Measurements from ENCODE around the gene LRRK2. TPM values are rescaled to one million over a fixed set of nuclear protein-coding genes. Genes with fewer than 3 reads are reported as not detected.

The LRRK2 gene
- total RNA-seq, 6 experiments from 2014 or later: 0.28 to 1.6 (median 1.2) TPM

GRCh38 chr12:40312196-40312595, 87.4 kb downstream of the LRRK2 start:
- TF ChIP-seq, protein P1, sequence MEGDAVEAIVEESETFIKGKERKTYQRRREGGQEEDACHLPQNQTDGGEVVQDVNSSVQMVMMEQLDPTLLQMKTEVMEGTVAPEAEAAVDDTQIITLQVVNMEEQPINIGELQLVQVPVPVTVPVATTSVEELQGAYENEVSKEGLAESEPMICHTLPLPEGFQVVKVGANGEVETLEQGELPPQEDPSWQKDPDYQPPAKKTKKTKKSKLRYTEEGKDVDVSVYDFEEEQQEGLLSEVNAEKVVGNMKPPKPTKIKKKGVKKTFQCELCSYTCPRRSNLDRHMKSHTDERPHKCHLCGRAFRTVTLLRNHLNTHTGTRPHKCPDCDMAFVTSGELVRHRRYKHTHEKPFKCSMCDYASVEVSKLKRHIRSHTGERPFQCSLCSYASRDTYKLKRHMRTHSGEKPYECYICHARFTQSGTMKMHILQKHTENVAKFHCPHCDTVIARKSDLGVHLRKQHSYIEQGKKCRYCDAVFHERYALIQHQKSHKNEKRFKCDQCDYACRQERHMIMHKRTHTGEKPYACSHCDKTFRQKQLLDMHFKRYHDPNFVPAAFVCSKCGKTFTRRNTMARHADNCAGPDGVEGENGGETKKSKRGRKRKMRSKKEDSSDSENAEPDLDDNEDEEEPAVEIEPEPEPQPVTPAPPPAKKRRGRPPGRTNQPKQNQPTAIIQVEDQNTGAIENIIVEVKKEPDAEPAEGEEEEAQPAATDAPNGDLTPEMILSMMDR (IDR thresholded peaks at IDR 0.05): no peak
- Mint-ChIP-seq H3K9me3 (no peaks in the 10 kb centered on the region), H3K4me3 (no peak overlapping the region), H3K4me1 (ENCODE audit: low read depth) (no peaks in the 10 kb centered on the region), H3K27me3 (ENCODE audit: insufficient read depth) (no peaks in the 10 kb centered on the region), H3K27ac (no peak overlapping the region), H3K36me3 (ENCODE audit: low read depth) (no peaks in the 10 kb centered on the region)
- DNase-seq: no peak

DNA sequence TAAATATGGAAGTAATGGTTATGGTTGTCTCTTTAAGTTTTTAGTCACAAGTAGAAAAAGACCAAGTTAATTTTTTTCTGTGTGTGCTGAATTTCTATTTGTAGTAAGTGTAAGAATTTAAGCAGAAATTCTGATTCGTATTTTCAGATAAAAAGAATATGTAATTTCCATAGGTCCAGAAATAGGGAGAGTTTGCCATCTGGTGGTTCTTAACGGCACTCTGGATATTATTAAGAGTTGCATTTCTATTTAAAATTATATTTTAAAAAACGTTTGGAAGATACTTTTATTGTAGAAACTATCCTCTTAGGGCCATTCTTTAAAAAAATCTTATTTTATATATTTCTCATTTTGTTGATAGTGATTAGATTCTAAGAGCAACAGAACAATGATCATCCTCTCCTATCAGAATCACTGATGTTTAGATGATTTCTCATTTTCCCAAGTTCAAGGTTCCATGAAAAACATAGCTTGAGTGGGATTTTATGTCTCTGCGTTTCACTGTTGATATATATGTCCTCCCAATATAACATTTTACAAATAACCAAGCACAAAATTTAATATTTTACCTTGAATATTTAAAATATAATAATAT, 88.3 kb downstream of the LRRK2 start:
- TF ChIP-seq, protein P1 (IDR thresholded peaks at IDR 0.05): peak; percentile 76
- H3K9me3 Mint-ChIP-seq: no peaks in the 10 kb centered on the region
- peak; percentile 9 for DNase-seq
- no peak overlapping the region for H3K27ac Mint-ChIP-seq
- no peaks in the 10 kb centered on the region for H3K4me1 Mint-ChIP-seq (ENCODE audit: low read depth)
- H3K27me3 Mint-ChIP-seq (ENCODE audit: insufficient read depth): no peaks in the 10 kb centered on the region
- H3K4me3 Mint-ChIP-seq: no peak overlapping the region
- no peaks in the 10 kb centered on the region for H3K36me3 Mint-ChIP-seq (ENCODE audit: low read depth)

DNA sequence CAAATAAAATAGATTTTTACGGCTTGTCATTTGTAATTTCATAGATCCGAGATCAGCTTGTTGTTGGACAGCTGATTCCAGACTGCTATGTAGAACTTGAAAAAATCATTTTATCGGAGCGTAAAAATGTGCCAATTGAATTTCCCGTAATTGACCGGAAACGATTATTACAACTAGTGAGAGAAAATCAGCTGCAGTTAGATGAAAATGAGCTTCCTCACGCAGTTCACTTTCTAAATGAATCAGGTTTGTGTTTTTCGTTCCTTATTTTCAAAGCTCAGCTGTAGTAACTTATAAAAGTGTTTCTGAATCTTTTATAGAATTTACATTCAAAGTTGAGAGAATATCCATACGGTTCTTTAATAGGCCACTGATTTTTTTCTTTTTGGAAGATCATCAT, 89.1 kb downstream of the LRRK2 start:
- Mint-ChIP-seq H3K27me3 (ENCODE audit: insufficient read depth) (no peaks in the 10 kb centered on the region), H3K9me3 (no peaks in the 10 kb centered on the region), H3K36me3 (ENCODE audit: low read depth) (no peaks in the 10 kb centered on the region), H3K27ac (no peak overlapping the region), H3K4me1 (ENCODE audit: low read depth) (no peaks in the 10 kb centered on the region), H3K4me3 (no peak overlapping the region)
- TF ChIP-seq, protein P1 (IDR thresholded peaks at IDR 0.05): no peak
- DNase-seq: no peak

GRCh38 chr12:40314927-40315326, 90.1 kb downstream of the LRRK2 start:
- H3K27ac Mint-ChIP-seq: no peak overlapping the region
- H3K4me3 Mint-ChIP-seq: no peak overlapping the region
- no peaks in the 10 kb centered on the region for H3K36me3 Mint-ChIP-seq (ENCODE audit: low read depth)
- TF ChIP-seq, protein P1 (IDR thresholded peaks at IDR 0.05): no peak
- no peaks in the 10 kb centered on the region for H3K9me3 Mint-ChIP-seq
- no peak for DNase-seq
- no peaks in the 10 kb centered on the region for H3K4me1 Mint-ChIP-seq (ENCODE audit: low read depth)
- H3K27me3 Mint-ChIP-seq (ENCODE audit: insufficient read depth): no peaks in the 10 kb centered on the region

DNA sequence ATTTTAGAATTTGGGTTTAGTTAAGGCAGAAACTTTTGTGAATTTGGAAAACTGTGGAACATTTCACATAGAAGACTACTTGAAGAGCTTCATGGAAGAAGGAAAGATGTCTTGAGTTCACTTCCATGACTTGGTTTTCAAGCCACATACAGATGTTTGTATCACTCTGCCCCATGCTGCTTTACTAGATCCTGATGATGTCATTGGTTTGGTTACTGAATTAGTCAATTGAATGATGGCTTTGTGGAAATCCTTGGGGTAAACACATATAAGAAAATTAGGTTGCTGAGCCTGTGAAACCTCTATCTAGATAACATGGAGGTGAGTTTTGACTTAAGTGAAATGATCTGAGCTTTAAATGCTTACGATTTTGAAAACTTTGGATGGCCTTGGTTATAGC, 90.6 kb downstream of the LRRK2 start:
- Mint-ChIP-seq H3K27me3 (ENCODE audit: insufficient read depth) (no peaks in the 10 kb centered on the region), H3K4me1 (ENCODE audit: low read depth) (no peaks in the 10 kb centered on the region), H3K27ac (no peak overlapping the region), H3K9me3 (no peaks in the 10 kb centered on the region), H3K4me3 (no peak overlapping the region), H3K36me3 (ENCODE audit: low read depth) (no peaks in the 10 kb centered on the region)
- TF ChIP-seq, protein P1 (IDR thresholded peaks at IDR 0.05): no peak
- DNase-seq: no peak

DNA sequence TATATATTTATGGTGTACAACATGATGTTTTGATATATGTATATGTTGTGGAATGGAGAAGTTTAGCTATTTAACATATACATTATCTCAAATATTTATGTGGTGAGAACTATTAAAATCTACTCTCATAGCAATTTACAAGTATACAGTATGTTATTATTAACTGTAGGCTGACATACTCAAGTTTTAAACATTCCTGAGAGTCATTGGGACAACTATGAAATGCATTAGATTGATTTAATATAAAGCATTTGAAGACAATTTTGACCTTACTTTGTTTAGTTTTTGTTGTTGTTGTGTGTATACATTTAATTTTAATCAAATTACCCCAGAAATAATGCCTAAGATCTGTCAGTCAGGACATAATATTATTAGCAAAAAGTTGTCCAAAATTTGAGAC, 99.5 kb downstream of the LRRK2 start:
- Mint-ChIP-seq H3K36me3 (ENCODE audit: low read depth) (no peaks in the 10 kb centered on the region), H3K9me3 (no peaks in the 10 kb centered on the region), H3K4me1 (ENCODE audit: low read depth) (no peaks in the 10 kb centered on the region), H3K27ac (no peak overlapping the region), H3K4me3 (no peak overlapping the region), H3K27me3 (ENCODE audit: insufficient read depth) (no peaks in the 10 kb centered on the region)
- TF ChIP-seq, protein P1 (IDR thresholded peaks at IDR 0.05): no peak
- DNase-seq: no peak
